Dedifferentiated amniotic fluid mesenchymal stem cell (primary cell): ENCODE results near the gene KCNQ5.
A peak's percentile ranks its signal among the peaks of the same experiment; 100 is the strongest.
"Not testable (repeated sequence)": the region's sequence is repeated elsewhere in the genome, so short reads cannot be mapped to it uniquely, and the experiment has no call there.

ENCODE experiments used
- DNase-seq: peaks from one replicate; pipeline ENCODE4 v3.0.0-alpha.2; 2016; ENCODE audit errors: extremely low spot score

KCNQ5 gene

DNA sequence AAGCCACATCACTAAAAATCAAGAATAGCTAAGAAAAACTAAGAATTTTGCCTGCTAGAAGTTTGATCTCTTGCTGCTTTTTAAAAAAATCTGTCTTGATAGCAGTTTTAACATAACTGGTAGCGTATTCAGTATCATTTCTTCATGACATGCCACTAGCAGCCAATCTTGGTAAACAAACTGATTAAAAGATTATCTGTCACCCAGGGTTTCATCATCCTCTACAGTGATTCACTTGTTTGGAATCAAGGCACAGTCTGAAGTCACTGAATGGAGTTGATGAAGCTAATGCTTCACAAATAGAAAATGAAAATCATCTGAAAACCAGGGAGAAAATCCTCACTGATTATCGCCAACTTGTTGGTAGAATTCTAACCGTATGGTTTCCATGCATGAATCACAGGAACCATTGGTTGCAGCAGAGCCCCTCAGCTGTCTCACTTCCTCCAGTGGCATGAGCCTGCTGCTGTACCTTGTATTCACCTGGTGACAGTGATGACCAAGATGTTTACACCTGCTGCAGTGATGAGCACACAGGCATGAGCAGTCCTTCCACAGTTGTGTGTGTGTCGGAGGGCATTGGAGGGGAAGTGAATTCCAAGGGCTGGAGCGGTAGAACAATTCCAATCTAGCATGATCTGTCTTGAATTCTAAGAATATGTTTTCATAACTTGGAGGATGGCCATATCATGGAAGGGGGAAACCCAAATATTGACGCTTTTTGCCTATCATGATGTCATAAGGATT, 328.4 kb downstream of the KCNQ5 start:
- DNase-seq = peak; percentile 91

DNA sequence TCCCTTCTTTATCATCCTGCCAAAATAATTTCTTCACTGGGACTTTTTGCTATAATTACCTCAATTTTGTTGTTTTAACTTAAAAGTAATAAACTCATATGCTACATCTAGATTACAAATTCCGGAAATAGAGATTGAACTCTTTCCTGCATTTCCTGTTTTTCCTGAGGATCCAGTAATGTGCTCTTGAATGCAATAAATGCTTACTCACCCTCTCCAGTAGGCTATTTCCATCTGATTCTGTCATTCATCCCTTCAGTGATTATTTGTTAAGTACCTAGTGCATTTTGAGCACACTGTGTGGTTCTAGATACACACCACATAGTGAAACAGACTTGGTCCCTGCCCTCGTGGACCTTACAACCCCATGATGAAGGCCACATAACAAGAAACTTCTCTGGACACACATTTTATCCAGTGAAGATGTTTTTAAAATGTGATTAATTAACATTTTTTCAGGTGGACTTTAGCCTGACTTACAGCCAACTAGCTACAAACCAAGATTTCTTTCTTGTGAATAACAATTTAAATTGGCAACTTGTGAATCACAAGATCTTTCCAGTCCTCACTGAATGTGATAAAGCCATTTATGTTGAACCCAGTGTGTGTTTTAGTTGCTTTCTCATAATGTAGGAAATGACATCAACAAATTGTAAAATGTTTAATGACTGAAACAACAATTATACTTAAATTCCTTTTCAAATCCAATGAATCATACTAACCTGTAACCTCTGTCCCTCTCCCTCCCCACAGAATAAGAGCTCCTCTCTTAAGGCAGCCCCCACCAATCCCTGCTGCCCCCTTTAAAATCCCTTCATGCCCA, 331.2 kb downstream of the KCNQ5 start:
- DNase-seq = no peak

DNA sequence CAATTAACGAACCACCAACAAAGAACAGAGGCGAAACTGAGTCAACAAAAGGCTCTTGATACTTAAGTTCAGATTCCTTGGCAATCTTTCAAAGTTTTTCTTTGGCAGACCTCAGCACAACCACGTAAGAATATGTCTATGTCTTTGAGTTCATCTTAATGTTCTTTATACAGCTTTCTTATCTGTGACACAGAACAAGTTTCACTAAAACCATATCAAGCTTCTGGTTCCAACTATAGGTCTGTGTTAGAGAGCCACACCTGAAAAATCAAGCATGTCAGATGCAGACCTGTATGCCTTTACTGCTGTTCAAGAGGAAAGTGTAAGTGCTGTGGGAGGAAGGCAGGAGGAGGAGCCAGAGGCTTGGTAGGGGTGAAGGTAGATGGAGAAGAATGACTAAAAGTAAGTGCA, 332.1 kb downstream of the KCNQ5 start:
- DNase-seq = no peak

DNA sequence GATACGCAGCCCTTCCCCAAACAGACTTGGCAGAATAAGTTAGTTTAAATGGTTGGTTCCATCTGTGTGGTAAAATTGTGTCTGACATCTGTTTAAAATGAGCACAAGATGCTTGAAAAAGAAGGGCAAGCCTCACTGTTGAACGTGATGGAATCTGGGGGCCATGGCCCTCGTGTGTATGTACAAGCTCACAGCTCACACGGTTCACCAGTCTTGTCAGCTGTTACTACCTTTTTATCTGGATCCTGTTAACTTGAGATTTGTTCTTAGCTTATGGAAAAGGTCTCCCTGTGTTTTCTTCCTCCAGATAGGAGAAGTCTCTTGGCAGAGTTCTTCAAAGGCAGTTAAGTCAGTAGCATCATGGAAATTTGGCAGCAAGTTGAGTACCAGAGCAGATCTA, 332.9 kb downstream of the KCNQ5 start:
- DNase-seq = no peak

DNA sequence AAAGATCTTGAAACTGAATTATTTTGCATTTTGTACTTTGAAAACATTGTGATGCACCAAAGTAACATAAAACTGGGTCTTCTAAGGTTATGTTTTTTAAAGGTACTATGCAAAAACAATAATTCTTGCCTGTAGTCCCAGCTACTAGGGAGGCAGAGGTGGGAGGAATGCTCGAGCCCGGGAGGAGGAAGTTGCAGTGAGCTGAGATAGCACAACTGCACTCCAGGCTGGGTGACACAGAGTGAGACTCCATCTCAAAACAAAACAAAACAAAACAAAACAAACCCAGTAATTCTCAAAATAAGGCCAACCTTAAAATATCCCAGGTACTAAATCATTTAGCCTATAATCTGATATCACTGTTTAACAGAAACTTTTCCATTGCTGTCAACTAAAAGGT, 333.8 kb downstream of the KCNQ5 start:
- no peak for DNase-seq

DNA sequence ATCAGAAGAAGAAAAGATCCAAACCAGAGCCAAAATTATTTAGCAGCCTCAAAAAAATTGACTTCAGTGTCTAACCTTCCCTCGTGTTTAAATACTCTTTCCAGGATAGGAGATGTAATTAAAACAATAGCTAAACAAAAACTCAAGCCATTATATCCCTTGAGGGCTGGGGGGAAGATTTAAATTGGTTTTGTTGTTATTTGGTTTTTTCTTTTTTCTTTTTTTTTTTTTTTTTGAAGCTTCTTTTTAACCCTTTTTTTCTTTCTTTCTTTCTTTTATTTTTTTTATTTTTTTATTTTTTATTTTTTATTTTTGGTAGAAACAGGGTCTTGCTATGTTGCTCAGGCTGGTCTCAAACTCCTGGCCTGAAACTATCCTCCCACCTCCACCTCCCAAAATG, 334.4 kb downstream of the KCNQ5 start:
- DNase-seq = no peak

DNA sequence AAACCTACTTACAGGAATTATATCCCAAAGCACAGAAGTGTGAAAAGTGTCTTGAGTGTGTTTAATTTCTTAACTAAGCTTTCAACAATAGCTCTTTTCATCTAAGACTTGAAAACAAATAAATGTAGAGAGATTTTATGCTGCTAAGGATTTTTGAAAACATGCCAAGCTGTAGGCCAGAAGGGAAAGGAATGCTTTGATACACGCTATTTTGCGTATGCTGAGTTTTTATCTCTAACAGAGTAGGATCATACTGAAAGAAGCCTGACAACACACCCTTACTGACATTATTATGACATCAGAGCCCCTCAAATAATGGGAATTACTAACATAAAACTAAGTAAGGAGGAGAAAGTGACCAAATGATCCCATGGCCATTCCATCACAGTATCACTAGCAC, 338.0 kb downstream of the KCNQ5 start:
- no peak for DNase-seq

DNA sequence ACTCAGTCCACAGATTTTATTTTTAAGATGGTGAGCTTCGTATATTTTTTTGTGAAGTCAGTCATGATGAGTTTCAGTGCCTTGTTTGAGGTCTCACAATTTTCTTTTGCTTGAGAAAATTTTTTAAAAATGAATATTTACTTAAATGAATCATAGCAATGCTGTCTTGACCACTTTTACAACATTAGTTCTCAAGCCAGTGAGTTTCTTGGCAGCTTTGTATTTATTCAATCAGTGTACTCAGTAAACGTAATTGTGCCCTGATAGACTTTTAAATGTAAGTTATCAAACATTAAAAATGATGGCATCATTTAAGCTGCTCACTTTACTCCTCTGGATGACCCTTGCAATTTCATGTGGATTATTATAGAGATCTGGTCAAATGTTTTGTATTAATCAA, 342.1 kb downstream of the KCNQ5 start:
- DNase-seq = no peak

DNA sequence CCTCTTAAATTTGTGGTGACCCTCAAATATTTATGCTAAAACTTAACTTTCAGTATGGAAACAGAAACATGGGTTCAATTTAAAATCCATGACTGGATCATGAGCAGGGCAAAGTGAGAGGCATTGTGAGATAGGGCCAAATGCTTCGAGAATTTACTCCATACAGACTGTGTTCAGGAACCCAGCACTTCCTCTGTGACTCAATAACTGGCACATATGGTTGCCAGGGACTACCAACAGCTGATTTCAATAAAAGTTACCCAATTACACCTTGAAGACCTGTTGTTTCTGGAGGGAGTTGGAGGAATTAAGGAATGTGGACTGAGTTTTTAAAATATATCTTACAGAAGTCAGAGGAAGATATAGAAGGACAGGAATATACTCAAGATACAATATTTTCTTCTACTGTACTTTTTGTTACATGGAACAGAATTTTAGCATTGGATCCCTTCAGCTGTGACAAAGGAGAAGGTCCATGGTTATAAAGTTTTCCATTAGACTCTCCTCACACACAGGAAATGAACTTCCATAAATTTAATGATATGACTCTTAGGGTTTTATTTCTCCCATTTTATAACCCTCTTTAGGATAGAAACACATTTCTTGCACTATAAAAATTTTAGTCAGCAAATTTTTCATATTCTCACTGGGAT, 344.9 kb downstream of the KCNQ5 start:
- no peak for DNase-seq

DNA sequence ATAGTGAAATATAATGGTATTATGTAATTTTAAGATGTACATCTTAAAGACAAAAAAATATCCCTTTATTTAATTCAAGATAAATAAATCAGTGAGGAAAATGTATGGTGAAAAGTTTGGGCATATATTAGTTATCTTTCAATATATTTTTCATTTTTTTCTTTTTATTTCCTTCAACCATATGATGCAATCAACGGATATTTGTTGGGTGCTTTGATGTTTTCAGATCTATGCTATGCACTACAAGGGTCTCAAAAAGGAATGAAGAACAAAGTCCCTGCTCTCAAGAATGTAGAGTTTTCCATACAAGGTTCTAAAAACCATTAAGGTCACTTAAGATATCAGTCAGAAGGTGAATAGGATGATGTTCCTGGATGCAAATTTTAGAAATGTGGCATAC, 345.5 kb downstream of the KCNQ5 start:
- DNase-seq = no peak

DNA sequence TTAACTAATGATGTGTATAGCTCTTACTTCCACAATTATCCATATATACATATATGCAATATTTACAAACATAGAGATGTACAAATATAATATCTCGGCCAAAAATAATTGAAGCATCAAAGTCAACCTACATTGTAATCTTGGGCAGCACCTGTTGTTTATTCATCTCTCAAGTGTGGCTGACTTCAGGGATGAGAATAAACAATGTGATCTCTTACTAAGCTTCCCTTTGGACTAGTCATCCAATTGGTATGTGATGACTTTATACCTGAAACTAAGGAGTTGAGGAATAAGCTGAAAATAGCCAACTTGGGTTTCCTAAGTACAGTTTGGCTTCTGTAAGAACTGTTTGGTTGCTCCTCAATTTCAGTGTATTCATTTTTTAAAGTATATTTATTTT, 346.8 kb downstream of the KCNQ5 start:
- DNase-seq = no peak

DNA sequence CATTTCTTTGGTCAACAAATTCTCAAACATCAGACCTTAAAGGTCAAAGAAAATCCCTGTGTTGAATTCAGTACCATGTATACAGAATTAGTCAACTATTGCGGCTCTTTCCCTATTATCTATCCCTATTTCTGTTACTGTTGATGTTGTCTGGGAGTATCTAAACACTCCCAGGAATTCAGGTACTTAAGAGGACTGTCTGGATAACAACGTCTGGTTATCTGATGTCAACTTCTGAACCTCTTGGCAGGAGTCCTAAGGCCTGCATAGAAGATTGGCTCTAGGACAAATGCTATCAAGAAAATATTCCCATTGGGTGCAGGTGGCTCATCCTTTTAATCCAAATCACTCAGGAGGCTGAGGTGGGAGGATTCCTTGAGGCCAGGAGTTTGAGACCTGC, 347.8 kb downstream of the KCNQ5 start:
- no peak for DNase-seq

DNA sequence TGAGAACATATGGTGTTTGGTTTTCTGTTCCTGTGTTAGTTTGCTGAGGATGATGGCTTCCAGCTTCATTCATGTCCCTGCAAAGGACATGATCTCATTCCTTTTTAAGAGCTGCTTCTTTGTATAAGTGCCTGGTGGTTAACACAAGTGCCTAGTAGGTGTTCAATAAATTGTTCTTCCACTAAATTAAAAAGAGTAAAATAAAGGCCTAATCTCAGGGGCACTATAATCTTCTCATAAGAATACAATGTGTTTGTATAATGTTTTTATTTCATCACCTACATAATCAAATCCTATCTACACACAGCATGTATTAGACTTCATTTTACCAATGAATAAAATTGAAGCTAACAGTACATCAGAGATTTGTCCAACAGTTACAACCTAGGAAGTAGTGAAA, 350.7 kb downstream of the KCNQ5 start:
- no peak for DNase-seq

DNA sequence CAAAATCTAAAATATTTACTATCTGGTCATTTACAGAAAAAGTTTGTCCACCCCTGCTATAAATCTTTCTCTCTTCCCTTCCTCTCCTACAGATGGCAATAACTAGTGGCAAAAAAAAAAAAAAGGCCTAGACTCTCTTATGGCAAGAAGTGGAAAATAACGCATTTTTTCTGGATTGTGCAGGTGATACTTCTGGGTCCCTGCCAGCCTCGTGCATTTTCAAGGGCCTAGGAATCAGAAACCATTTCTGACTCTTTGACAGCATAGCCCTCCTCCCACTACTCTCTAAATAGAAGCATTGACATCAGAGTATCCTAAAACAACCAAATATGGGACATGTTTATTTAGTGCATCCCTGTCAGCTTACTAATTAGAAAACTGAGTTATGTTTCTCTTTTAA, 352.4 kb downstream of the KCNQ5 start:
- no peak for DNase-seq

DNA sequence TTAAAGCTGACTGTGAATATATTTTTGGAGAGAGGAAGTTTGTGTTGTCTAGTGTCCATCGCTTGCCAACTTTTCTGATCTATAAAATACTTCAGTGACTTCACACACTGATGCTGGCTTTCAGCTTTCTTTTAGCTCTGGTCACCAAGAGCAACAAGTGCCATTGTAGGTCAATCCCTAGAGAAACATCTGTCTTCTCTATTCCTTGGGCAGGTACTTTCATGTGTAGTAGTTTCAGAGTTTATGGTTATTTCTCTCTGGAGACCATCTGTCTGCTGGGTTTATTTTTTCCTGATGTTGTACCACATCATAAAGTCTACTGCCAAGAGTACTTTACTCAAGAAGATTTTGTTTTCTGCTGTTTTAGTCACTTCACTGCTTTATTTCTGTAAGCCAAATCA, 353.5 kb downstream of the KCNQ5 start:
- DNase-seq = no peak

DNA sequence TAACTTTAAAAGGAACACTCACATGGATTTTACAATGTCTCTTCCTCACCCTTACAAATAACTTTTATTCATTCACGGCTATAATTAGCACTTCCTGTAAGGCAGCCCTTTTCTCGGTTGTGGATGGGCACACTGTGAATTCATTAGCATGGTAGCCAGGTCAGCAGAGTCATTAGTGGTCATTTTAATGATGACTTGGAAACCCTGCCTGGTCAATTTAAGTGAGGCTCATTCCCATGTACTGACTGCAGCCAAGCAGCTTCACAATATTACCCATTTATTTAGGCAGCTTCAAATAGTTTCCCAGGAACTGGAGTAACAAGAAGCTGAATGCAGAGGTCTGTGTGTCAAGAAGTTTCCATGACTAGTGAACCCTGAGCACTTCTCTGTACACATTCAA, 354.6 kb downstream of the KCNQ5 start:
- no peak for DNase-seq

DNA sequence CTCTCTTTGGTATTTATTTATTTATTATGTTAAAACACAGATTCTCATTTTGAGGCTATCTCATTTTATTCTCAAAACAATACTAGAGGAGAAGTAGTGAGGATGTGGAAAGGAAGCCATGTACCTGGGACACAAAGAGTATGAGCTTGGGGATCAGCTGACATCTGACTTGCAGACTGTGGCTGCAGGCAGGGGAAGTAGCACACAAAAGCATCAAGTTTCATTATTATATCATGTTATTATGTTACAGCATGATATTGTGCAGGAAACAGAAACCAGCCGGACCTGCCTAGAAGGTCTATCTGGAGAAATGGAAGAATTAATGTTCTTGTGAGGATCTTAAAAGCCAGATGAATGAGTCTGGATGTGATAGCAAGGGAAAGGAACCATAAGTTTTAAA, 355.2 kb downstream of the KCNQ5 start:
- DNase-seq = no peak

DNA sequence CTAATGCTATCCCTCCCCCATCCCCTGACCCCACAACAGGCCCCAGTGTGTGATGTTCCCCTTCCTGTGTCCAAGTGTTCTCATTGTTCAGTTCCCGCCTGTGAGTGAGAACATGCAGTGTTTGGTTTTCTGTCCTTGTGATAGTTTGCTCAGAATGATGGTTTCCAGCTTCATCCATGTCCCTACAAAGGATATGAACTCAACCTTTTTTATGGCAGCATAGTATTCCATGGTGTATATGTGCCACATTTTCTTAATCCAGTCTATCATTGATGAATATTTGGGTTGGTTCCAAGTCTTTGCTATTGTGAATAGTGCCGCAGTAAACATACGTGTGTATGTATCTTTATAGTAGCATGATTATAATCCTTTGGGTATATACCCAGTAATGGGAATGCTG, 356.9 kb downstream of the KCNQ5 start:
- DNase-seq = not testable (repeated sequence)

DNA sequence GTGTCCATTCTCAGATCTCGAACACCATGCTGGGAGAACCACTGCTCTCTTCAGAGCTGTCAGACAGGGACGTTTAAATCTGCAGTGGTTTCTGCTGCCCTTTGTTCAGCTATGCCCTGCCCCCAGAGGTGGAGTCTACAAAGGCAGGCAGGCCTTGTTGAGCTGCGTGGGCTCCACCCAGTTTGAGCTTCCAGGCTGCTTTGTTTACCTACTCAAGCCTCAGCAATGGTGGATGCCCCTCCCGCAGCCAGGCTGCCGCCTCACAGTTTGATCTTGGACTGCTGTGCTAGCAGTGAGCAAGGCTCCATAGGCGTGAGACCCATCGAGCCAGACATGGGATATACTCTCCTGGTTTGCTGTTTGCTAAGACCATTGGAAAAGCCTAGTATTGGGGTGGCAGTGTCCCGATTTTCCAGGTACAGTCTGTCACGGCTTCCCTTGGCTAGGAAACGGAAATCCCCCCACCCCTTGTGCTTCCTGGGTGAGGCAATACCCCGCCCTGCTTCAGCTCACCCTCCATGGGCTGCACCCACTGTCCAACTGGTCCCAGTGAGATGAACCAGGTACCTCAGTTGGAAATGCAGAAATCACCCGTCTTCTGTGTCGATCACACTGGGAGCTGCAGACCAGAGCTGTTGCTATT, 362.4 kb downstream of the KCNQ5 start:
- not testable (repeated sequence) for DNase-seq

DNA sequence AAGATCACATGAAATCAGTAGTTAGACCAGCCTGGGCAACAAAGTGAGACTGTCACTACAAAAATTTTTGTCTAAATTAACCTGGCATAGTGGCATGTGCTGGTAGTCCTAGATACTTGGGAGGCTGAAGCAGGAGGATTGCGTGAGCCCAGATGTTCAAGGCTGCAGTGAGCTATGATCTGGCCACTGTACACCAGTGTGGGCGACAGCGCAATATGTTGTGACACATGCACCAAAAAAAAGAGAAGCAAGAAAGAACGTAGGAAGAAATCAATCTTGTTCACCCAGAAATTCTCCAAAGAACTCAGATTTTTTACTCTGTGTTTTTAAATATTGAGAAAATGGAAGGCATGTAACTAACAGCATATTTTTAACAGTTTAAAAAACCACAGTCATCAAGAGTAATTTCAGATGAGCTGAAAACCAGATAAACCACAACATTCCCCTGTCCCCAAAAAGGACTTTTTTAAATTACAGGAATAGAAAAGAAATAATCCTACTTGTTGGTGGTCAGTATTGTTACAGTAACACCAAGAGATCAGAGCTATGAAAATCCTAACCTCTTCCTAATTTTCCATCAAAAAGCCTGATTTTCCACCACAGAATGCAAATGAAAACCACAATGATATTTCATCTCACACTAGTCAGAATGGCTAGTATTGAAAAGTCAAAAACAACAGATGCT, 363.3 kb downstream of the KCNQ5 start:
- DNase-seq = no peak

DNA sequence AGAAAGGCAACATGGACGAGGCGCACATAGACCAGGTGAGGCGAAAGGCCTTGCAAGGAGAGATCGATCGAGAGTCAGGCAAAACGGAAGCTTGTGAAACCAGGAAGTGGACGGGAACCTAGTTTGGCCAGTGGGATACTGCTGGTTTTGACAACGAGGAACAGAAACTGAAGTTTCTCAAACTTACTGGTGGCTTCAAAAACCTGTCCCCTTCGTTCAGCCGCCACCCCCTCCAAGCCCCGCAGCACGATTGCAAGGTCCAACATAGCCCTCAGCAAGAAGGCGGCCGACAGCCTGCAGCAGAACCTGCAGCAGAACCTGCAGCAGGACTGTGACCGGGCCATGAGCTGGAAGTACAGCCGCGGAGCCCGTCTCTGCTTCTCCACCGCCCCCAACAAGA, 365.4 kb downstream of the KCNQ5 start:
- no peak for DNase-seq

DNA sequence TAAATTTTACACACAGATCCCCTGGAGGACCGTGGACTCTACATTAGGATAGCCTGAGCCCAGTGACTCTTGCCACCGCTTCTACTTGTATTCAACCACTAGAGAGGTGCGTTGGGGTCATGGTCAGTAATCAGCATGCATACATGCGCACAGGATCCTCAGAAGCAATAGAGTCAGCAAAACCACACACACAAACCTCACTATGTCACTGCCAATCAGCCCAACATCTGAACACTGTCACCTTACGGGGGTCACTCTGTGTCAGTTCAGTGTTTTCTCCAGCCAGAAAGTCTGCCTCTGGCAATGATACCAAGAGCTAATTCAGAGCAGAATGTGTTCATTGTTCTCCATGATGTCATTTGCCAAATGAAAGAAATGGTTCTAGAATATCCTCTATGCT, 378.1 kb downstream of the KCNQ5 start:
- no peak for DNase-seq
